Left colon (tissue), 2 donors: ENCODE measurements around the gene TSNAX. TPM values are rescaled to one million over a fixed set of nuclear protein-coding genes. Genes with fewer than 3 reads are reported as not detected.
"Not testable (repeated sequence)": the region's sequence is repeated elsewhere in the genome, so short reads cannot be mapped to it uniquely, and the experiment has no call there.

Experiments used
- ATAC-seq: fragments of 200-7000 bp; cut with Tn5 transposase; one replicate; pipeline ENCODE4 v1.9.1; 2020; ENCODE audit warnings: mild to moderate bottlenecking, moderate library complexity
- DNase-seq, 2 donors: peaks; one replicate each; pipeline ENCODE4 v3.0.0-alpha.2; 2020
- intact Hi-C, 2 donors: fragments of 100-400 bp; cut with DNase I in 1 of 2; cut with micrococcal nuclease in 1 of 2; formaldehyde crosslinking; loops; one replicate each; pipeline versions ENCODE4 v1.11.2 to v1.14.0; 2022; cut with DNase I, micrococcal nuclease
- total RNA-seq, 2 donors: library from RNA; stranded (reverse); fragmentation: NEBNext Ultra II Directional; extraction: Animal tissue kit (Norgen Biotek cat#: 25700); gene quantifications; one replicate each; pipeline ENCODE4 v1.2.1, GENCODE V29; 2021
- donor health status: DM: no; HTN: no; CAD: no.
- donor health status: DM: yes; HTN: yes; CAD: no.

Gene TSNAX
- total RNA-seq, 2 donors from 2014 or later = 30.7 to 34.3 TPM

DNA sequence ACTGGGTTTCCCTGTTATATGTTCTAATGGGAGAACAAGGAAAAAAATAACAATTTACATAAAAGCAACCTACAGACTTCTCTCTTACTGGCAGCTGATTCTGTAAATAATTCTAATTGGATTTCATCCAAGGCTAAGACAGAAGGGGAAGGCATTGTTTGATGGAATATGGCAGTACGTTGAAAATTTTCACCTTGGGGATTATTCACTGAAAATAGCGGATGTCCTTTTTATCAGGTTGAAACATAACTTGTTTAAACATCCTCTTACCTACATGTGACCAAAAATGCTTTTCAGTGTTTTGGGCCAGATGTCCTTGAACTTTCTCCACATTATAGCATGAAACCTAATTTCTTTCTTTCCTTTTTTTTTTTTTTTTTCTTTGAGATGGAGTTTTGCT is 24.9 kb downstream of the TSNAX start:
- DNase-seq = no peak
- intact Hi-C loops = no loop called here
- no peak for ATAC-seq

DNA sequence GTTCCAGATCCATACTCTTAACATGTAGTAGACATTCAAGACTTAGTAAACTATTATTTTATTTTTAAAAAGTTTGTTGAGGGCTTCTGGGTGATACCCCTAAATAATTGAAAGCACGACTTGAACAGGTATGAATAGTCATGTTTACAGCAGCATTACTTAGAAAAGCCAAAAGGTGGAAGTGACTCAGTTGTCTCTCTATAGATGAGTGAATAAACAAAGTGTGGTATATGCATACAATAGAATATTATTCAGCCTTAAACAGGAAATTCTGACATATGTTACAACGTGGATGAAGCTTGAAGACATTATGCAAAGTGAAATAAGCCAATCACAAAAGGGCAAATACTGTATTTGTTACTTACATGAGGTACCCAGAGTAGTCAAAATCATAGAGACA is 26.5 kb downstream of the TSNAX start:
- intact Hi-C loops = no loop called here
- DNase-seq (no peak), ATAC-seq (no peak)

DNA sequence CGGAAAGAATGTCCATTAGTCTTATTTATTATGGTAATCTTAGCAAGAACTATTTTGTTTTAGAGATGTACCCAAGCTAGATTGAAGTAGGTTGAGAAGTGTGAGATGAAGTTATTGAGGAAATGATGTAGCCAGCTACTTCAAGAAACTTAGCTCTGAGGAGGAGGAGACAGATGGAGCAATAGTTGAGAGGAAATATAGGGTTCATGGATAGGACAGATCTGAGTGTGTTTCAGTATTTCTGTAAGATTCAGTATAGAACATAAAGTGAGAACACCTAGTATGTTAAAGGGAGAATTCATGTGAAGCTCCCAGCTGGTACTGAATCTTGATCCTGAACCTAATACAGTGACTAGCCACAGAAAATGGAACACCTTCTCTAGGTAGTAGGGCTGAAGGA is 28.9 kb downstream of the TSNAX start:
- DNase-seq (no peak), ATAC-seq (no peak)
- intact Hi-C loops = no loop called here

DNA sequence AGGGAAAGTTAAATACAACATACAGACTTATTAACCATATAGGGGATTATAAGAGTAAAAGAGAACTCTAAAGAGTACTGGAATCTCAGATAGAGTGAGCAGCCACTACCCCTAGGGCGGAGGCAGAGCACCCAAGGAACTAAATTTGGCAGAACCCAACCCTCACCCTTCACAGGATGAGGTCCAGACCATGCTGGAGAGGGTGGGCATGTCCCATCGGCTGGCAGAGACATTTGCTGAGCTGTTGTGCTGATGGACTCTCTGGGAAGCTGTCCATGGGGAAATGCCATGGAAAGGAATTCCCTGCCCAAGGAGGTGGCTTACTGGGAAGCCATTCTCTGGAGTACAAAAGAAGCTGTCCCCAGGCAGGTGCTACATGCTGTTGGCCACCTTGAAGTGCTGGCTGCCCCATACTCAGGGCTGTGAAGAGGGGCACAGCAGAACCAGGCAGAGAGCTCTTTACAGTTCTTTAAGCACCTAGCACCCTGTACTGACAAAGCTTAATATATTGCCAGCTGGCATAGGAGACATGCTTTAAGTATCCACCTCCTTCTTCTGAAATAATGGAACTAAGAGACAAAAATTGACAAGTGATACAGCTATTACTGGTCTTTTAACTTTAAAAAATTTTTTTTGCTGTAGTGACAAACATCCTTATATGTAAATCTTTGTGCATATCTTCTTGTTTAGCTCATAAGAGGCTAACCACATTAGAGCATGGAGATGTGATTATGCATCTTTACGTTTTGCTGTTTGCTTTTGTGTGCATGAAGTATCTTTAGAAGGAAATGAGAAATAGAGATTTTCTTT is 29.6 kb downstream of the TSNAX start:
- intact Hi-C loops = no loop called here
- DNase-seq (no peak), ATAC-seq (no peak)

DNA sequence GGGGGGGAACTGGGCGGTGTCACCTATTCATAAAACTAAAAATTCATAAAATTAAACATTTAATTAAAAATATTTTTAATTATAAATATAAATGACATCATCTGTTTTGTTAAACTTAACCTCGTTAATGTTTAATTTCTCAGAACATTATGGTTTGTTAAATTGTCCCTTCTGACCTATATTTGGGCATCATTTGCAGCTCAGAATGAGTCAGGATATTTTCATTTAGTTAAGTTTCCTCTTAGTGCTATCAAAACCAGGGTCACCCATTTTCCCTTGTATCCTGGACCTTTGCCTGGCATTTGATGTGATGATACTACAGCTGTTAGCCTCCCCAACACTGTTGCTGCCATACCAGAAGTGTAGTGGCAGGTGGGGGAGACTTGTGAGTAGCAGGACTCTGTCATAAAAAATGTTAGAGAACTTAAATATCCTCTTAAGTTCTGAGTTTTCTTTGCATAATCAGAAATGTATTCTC is 30.3 kb downstream of the TSNAX start:
- intact Hi-C loops = no loop called here
- ATAC-seq (no peak), DNase-seq (no peak)

DNA sequence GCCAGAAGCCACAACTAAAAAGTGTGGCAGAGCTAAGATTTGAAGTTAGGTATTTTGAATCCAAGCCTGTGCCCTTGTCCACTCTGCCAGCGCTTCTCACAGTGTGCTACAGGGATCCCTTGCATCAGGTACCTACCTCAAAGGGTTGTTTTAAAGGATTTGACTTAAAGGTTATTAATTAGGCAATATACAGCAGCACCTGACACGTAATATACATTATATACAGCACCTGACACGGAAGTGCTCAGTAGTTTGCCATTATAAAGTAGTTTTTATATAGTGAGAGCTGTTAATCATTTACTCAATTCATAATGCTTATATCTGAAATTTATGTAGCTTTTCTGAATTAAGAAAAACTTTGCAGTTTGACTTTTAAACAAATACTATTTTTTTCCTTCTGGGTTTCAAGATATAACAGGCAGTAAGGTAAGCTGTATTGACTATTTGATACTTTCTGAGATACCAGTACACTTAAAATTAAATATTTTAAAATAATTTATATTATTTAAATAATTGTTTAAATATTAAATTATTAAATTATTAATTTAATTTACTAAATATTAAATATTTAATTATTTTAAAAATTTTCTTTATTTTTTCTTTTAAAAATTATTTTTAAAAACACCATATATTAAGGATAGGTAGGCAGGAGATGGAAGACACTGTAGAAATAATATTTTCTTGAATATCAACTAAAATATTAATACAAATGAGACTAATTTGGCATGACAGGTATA is 33.3 kb downstream of the TSNAX start:
- intact Hi-C loops = no loop called here
- DNase-seq = no peak

DNA sequence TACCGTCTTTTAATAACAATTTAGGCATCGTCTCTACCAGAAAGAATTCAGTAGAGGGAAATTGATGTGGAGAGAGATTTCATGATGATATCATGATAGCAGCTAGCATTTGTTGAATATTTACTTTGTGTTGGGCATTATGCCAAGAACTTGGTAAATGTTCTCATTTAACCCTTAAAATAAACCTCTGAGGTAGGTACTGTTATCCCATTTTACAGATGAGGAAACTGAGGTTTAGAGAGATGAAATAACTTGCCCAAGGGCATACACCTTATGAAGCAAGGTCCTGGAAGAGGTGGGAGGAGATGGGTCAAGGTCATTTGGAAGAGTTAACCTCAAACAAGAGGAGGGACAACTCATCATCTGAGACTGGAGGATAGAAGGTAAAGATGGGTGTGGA is 34.8 kb downstream of the TSNAX start:
- DNase-seq (no peak), ATAC-seq (no peak)
- intact Hi-C loops = no loop called here

More for the DNA sequence above, 33.3 kb downstream of the TSNAX start:
- ATAC-seq = peak; percentile 84

DNA sequence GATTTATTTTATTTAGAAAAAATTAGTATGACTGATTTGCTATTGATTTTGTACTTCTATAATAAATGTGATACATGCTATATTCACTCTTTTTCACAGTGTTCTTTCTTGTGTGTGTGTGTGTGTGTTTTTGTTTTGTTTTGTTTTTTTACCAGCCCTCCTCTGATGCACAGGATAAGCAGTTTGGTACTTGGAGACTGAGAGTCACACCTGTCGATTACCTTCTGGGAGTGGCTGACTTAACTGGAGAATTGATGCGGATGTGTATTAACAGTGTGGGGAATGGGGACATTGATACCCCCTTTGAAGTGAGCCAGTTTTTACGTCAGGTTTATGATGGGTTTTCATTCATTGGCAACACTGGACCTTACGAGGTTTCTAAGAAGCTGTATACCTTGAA is 35.9 kb downstream of the TSNAX start:
- ATAC-seq (no peak), DNase-seq (no peak)
- intact Hi-C loops = no loop called here

DNA sequence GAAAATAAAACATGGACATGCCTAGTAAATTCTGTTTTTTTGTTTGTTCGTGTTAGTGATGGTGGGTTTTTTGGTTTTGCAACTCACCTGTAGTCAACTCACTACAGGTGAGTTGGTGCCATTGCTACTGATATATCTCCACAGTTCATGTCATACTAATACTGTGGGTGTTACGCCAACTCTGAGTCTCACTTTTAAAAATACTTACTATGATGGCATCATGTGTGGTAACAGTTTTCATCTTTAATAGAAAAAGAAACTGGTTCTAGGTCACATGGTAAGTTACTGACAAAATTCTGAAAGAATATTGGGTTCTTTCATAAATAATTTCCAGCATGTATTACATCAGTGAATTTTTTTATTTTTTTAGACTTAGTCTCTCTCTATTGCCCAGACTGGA is 38.0 kb downstream of the TSNAX start:
- no peak for DNase-seq
- ATAC-seq = no peak
- intact Hi-C loops = no loop called here

DNA sequence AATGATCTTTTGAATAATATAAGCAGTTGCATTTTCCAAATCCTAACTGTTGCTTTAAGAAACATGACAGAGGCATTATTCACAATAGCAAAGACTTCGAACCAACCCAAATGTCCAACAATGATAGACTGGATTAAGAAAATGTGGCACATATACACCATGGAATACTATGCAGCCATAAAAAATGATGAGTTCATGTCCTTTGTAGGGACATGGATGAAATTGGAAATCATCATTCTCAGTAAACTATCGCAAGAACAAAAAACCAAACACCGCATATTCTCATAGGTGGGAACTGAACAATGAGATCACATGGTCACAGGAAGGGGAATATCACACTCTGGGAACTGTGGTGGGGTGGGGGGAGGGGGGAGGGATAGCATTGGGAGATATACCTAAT is 41.8 kb downstream of the TSNAX start:
- intact Hi-C loops, DNase-seq, ATAC-seq: not testable (repeated sequence)

DNA sequence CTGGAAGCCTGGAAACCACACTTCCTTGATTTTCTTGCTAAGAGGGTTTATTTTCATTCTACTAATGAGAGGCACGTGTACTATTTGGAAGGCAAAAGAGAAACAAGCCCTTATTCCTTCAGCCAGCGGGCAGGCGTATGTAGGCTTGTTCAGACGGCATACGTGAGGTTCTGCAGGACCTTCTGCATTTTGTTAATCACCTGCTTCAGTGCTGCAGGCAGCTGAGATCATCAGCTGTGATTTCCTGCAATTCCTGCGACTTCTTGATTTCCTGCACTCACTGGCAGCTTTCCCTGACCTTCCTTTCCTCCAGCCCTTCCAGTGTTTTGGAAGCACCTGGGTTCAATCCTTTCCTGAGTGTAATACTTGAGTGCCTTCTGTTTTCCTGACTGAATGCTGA is 43.4 kb downstream of the TSNAX start:
- ATAC-seq = no peak
- intact Hi-C loops = no loop called here

DNA sequence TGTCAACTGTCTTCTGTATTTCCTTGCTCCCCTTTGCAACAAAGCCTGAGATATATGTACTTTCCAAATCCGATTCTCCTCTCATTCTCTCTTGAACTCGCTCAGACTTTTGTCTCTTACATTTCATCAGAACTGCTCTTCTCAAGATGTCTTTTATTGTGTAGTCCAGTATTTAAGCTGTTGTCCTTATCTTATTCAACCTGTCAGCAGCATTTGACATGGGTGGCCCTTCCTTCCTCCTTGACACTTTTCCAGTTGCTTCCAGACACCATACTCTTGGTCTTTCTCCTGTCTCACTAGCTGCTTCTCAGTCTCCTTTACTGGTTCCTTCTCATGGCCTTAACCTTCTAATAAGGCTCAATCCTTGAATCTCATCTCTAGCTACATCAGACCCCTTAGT is 47.0 kb downstream of the TSNAX start:
- intact Hi-C loops = no loop called here
- DNase-seq (no peak), ATAC-seq (no peak)

More for the DNA sequence above, 43.4 kb downstream of the TSNAX start:
- no peak for DNase-seq

DNA sequence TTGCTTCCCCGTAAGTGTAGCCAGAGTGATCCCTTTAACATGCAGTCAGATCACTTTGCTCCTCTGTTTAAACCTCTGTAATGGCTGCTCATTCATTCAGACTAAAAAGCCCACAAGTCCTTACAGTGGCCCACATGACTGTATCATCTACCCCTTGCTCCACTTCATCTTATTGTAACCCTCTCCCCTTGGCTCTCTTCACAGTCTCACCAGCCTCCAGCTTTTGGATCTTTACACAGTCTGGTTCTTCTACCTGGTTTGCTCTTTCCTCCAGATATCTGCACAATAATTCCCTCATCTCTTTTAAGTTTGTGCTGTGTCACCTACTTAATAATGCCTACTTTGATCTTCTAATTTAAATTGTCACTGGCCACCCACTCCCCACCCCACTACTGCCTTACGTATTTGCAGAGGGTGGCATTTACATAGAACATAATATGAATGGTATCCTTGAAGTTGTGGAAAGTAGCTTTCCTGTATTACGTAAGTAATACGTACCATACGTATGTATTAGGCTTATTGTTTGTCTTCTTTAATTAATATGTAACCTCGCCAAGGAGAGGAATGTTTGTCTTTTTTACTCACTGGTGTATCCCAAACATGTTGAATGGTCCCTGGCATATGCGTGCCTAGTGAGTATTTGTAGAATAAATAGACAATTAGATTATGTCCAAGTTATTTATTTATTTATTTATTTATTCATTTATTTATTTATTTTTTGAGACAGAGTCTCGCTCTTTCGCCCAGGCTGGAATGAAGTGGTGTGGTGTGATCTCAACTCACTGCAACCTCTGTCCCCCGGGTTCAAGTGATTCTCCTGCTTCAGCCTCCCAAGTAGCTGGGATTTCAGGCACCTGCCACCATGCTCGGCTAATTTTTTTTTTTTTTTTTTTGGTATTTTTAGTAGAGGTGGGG is 48.6 kb downstream of the TSNAX start:
- intact Hi-C loops = no loop called here
- DNase-seq (no peak), ATAC-seq (no peak)

DNA sequence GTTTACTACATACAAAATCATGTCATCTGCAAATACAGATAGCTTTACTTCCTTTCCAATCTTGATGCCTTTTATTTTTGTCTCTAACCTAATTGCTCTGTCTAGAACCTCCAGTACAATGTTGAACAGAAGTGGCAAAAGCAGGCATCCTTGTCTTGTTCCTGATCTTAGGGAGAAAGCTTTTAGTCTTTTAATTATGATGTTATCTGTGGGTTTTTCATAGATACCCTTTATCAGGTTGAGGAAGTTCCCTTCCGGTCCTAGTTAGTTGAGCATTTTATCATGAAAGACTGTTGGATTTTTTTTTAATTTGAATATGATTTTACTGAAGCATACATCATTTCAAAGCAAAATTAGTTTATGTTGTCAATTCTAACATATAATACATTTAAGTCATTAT is 52.4 kb downstream of the TSNAX start:
- ATAC-seq (no peak), DNase-seq (no peak)
- intact Hi-C loops = no loop called here

DNA sequence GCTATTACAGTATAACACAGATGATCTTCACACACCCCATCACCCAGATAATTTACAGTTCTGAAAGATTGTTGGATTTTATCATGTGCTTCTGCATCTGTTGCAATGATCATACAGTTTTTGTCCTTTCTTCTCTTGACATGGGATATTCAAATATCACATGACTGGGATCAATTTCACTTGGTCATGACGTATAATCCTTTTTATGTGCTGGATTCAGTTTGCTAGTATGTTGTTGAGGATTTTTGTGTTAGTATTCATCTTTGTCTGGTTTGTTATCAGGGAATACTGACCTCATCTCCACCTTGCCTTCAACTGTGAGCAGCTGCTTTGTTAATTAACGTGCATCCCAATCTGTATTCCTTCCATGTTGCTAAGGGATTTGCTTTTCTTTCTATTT is 53.4 kb downstream of the TSNAX start:
- DNase-seq (no peak), ATAC-seq (no peak)
- intact Hi-C loops = no loop called here

DNA sequence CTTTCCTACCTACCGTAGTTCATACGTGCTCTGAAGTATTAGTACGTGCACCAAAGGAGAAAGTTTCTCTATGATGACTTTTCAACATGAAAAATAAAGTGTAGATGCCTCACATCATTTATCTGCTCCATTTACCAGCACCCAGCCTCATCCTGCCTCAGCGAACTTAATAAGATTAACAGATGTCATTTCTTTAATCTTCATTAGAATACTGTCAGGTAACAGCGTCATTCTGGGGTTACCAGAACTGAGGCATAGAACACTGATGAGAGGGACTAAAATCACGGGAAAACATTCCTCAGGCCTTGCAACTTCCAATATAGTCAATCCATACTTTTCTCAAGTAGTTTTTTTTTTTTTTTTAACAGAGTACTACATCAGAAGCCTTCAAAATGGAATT is 54.9 kb downstream of the TSNAX start:
- no peak for DNase-seq
- ATAC-seq = no peak
- intact Hi-C loops = no loop called here

DNA sequence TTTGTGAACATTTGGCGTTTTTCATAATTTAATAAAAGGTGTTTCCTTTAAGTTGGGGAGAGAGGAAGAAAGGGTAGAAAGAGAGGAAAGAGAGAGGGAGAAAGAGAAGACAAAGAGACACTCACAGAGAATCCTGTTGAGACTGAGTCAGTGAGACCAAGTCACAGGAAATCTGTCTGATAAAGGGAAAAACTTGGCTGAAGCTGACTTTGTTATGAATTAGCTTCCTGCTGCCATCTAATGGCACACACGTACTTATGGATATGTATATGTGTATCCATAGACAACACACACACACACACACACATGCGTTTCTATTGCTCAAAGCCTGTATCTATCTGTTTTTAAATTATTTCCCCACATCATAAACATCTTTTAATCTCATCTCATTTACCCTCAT is 55.6 kb downstream of the TSNAX start:
- DNase-seq = no peak
- intact Hi-C loops = no loop called here
- ATAC-seq = peak; percentile 57

DNA sequence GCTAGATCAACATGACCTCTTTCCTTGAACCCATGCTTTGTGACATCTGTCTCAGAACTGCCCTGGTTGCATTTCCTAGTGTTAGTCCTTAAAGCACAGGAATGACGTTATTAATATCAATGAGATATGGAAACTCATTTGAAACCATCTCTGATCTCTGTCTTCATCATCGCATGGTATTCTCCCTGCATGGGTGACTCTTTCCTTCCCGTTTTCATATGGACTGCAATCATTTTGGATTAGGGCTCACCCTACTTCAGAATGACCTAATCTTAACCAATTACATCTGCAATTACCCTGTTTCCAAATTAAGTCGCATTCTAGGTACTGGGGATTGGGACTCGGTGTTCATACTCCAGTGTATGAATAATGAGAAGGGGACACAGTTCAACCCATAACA is 56.5 kb downstream of the TSNAX start:
- no peak for ATAC-seq
- DNase-seq = no peak
- intact Hi-C loops = loop anchor here in 1 of 2 donors (5.0 kb wide), 1 partner anchor 223 kb away; no protein-coding TSS in a partner anchor

DNA sequence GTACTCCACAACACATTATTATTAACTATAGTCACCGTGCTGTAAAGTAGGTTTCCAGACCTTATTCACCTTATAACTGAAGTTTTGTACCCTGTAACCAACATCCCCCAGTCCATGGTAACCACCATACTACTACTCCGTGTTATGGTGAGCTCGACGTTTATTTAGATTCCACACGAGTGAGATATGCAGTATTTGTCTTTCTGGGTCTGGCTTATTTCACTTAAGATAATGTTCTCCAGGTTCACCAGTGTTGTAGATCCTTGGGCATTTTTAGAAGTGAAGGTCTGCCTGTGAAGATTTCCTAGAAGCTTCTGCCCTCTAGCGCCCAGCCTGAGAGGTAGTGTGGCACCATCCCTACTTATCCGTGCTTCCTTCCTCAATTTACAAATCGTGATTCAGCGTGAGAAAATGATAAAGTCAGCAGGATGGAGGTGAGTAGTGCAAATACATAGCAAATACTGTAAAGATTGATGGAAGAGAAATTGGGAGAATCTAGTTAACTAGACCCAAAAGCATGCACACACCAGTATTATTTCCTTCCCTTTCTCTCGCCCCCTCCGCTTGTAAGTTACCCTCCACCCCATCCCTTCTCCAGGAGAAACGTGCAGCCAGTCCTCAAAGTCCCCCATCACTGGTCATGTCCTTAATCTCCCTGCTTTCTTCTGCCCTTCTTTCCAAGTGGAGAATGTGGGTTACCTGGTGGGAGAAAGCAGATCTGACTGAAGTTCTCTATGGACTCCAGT is 62.2 kb downstream of the TSNAX start:
- ATAC-seq (peak; percentile 78), DNase-seq (peak; percentile 44 to 54)
- intact Hi-C loops = no loop called here
